ENCODE results near the gene PDGFRB. TPM values are rescaled to one million over a fixed set of nuclear protein-coding genes. Genes with fewer than 3 reads are reported as not detected.

The PDGFRB gene
- total and polyA plus RNA-seq, 4 donors: 5.2 to 13.1 (median 8.3) TPM

GRCh38 chr5:150166037-150166649 is 10.5 kb upstream of the PDGFRB start:
- Histone ChIP-seq H3K4me1 (ENCODE audit: control insufficient read depth in 4 of 4, insufficient read depth in 4 of 4, low read length in 3 of 4) (peaks cover 0 to 4% (median 0%) of the 10 kb centered on the region in 4 donors), H3K4me3 (ENCODE audit: low read depth in 1 of 3, low read length in 3 of 3) (no peak overlapping the region), H3K36me3 (ENCODE audit: control insufficient read depth in 4 of 4, insufficient read depth in 3 of 4, low read depth in 1 of 4, low read length in 3 of 4) (no peaks in the 10 kb centered on the region), H3K9me3 (ENCODE audit: control insufficient read depth in 4 of 4, low read length in 3 of 4) (no peaks in the 10 kb centered on the region), H3K9ac (ENCODE audit: low read depth in 1 of 2, low read length in 2 of 2) (no peak overlapping the region), H3K27ac (ENCODE audit: low read depth in 1 of 2, low read length in 2 of 2) (no peak overlapping the region), H3K27me3 (ENCODE audit: control insufficient read depth in 4 of 4, insufficient read depth in 4 of 4, low read length in 3 of 4) (peaks cover 0 to 4% (median 0%) of the 10 kb centered on the region in 4 donors)
- WGBS: 66% methylated on average over 27 of the region's 27 CpGs
- TF ChIP-seq ATF3 (IDR thresholded peaks at IDR 0.05): no peak
- no peak for TF ChIP-seq EGR1 (IDR thresholded peaks at IDR 0.05; ENCODE audit: low read depth in 2 of 2)
- TF ChIP-seq CTCF (IDR thresholded peaks at IDR 0.05; ENCODE audit: low read depth, low read length, missing input control): no peak
- no peak for DNase-seq (ENCODE audit: low spot score)

DNA sequence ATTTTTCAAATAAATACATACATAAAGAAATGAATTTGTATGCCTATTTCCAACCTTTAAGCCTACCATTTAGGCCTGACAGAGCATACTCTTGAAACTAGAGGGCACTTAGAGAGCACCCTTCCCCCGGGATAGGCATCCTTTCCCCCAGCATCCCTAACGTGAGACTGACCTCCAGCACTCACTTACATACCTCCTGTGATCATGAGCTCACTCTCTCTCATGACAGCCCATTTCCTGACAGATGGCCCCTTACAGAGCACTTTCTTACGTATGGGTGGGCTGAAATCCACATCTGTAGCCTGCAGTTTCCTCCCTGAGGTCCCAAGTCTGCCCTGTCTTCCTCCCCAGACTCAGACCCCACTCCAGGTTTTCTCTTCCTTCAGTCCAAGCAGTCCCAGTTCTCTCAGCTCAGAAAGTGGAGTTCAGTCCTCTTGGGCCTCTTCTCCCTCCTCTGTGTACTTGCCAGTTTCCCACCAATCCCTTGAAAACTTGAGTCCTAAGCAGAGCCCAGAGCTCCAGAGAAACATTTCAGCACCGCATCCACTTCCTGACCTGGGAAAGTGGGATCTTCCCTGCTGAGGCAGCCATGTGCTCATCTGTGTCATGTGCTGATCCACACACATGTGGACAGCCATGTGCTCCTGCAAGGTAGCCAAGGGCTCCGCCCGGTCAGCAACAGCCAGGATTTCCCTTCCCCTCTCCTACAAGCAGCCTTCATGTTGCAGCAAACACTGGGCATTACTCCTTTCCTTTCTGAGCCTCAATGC is 8.8 kb upstream of the PDGFRB start:
- Histone ChIP-seq H3K27ac (ENCODE audit: low read depth in 1 of 2, low read length in 2 of 2) (no peak overlapping the region), H3K9ac (ENCODE audit: low read depth in 1 of 2, low read length in 2 of 2) (no peak overlapping the region), H3K27me3 (ENCODE audit: control insufficient read depth in 4 of 4, insufficient read depth in 4 of 4, low read length in 3 of 4) (peaks cover 0 to 4% (median 0%) of the 10 kb centered on the region in 4 donors), H3K4me1 (ENCODE audit: control insufficient read depth in 4 of 4, insufficient read depth in 4 of 4, low read length in 3 of 4) (peaks cover 0 to 4% (median 0%) of the 10 kb centered on the region in 4 donors), H3K9me3 (ENCODE audit: control insufficient read depth in 4 of 4, low read length in 3 of 4) (no peaks in the 10 kb centered on the region), H3K36me3 (ENCODE audit: control insufficient read depth in 4 of 4, insufficient read depth in 3 of 4, low read depth in 1 of 4, low read length in 3 of 4) (no peaks in the 10 kb centered on the region), H3K4me3 (ENCODE audit: low read depth in 1 of 3, low read length in 3 of 3) (no peak overlapping the region)
- WGBS: 78% methylated on average over 6 of the region's 6 CpGs
- TF ChIP-seq TAF1 (conservative IDR thresholded peaks at IDR 0.05) (no peak), REST (IDR thresholded peaks at IDR 0.05) (no peak), FOXA1 (IDR thresholded peaks at IDR 0.05) (no peak), NR2F2 (IDR thresholded peaks at IDR 0.05) (no peak), ATF3 (IDR thresholded peaks at IDR 0.05) (no peak), RAD21 (IDR thresholded peaks at IDR 0.05) (no peak), FOXA2 (IDR thresholded peaks at IDR 0.05) (no peak), SP1 (IDR thresholded peaks at IDR 0.05) (no peak), HNF4G (IDR thresholded peaks at IDR 0.05) (no peak), GABPA (IDR thresholded peaks at IDR 0.05 in 1 of 2, conservative IDR thresholded peaks at IDR 0.05 in 1 of 2) (no peak), ZBTB33 (IDR thresholded peaks at IDR 0.05) (no peak), YY1 (IDR thresholded peaks at IDR 0.05) (no peak), RXRA (IDR thresholded peaks at IDR 0.05) (no peak), HNF4A (conservative IDR thresholded peaks at IDR 0.05) (no peak), JUND (IDR thresholded peaks at IDR 0.05) (no peak), EGR1 (IDR thresholded peaks at IDR 0.05; ENCODE audit: low read depth in 2 of 2) (no peak), CTCF (IDR thresholded peaks at IDR 0.05; ENCODE audit: low read depth, low read length, missing input control) (no peak)
- TF ChIP-seq, protein P1, sequence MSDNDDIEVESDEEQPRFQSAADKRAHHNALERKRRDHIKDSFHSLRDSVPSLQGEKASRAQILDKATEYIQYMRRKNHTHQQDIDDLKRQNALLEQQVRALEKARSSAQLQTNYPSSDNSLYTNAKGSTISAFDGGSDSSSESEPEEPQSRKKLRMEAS (IDR thresholded peaks at IDR 0.05): no peak
- no peak for DNase-seq (ENCODE audit: low spot score)
